GM19023 (cell line): ENCODE data around the gene SPOCK1.

Source experiments
- ATAC-seq: cut with Tn5 transposase; IDR thresholded peaks from one replicate; pipeline ENCODE4 v1.9.1; 2021; ENCODE audit warnings: mild to moderate bottlenecking, moderate library complexity; ENCODE audit not compliant: unreplicated experiment

SPOCK1 gene

GRCh38 chr5:137304226-137304874, 194.8 kb downstream of the SPOCK1 start:
- ATAC-seq, result no peak

GRCh38 chr5:137303509-137303908, 195.6 kb downstream of the SPOCK1 start:
- ATAC-seq, result no peak

GRCh38 chr5:137300411-137301240, 198.5 kb downstream of the SPOCK1 start:
- no peak for ATAC-seq

GRCh38 chr5:137296213-137296781, 202.8 kb downstream of the SPOCK1 start:
- no peak for ATAC-seq

- ATAC-seq, result no peak
Measured at GRCh38 chr5:137294604-137295003, 204.5 kb downstream of the SPOCK1 start.

- no peak for ATAC-seq
Measured at GRCh38 chr5:137292461-137293027, 206.6 kb downstream of the SPOCK1 start.

- no peak for ATAC-seq
Measured at GRCh38 chr5:137291436-137291835, 207.7 kb downstream of the SPOCK1 start.

GRCh38 chr5:137291031-137291430, 208.1 kb downstream of the SPOCK1 start:
- ATAC-seq, result no peak

GRCh38 chr5:137290373-137290772, 208.8 kb downstream of the SPOCK1 start:
- ATAC-seq, result no peak

GRCh38 chr5:137289856-137290255, 209.3 kb downstream of the SPOCK1 start:
- ATAC-seq, result no peak

- ATAC-seq, result no peak
Measured at GRCh38 chr5:137287569-137287968, 211.6 kb downstream of the SPOCK1 start.

- no peak for ATAC-seq
Measured at GRCh38 chr5:137286025-137286610, 213.0 kb downstream of the SPOCK1 start.

GRCh38 chr5:137283801-137284200, 215.3 kb downstream of the SPOCK1 start:
- no peak for ATAC-seq

- ATAC-seq, result no peak
Measured at GRCh38 chr5:137282216-137282615, 216.9 kb downstream of the SPOCK1 start.

- no peak for ATAC-seq
Measured at GRCh38 chr5:137281201-137281600, 217.9 kb downstream of the SPOCK1 start.

- ATAC-seq, result no peak
Measured at GRCh38 chr5:137280656-137281055, 218.5 kb downstream of the SPOCK1 start.

GRCh38 chr5:137279521-137280231, 219.4 kb downstream of the SPOCK1 start:
- no peak for ATAC-seq

GRCh38 chr5:137278476-137278875, 220.7 kb downstream of the SPOCK1 start:
- no peak for ATAC-seq

GRCh38 chr5:137275083-137275482, 224.0 kb downstream of the SPOCK1 start:
- ATAC-seq, result no peak

- ATAC-seq, result no peak
Measured at GRCh38 chr5:137273511-137273910, 225.6 kb downstream of the SPOCK1 start.

- ATAC-seq, result no peak
Measured at GRCh38 chr5:137272831-137273230, 226.3 kb downstream of the SPOCK1 start.
